Measurements from ENCODE around the gene TNFRSF14. TPM values are rescaled to one million over a fixed set of nuclear protein-coding genes. Genes with fewer than 3 reads are reported as not detected.

Gene TNFRSF14
- total and polyA plus RNA-seq, 2 experiments from 2014 or later, result 0.24 to 0.75 TPM

DNA sequence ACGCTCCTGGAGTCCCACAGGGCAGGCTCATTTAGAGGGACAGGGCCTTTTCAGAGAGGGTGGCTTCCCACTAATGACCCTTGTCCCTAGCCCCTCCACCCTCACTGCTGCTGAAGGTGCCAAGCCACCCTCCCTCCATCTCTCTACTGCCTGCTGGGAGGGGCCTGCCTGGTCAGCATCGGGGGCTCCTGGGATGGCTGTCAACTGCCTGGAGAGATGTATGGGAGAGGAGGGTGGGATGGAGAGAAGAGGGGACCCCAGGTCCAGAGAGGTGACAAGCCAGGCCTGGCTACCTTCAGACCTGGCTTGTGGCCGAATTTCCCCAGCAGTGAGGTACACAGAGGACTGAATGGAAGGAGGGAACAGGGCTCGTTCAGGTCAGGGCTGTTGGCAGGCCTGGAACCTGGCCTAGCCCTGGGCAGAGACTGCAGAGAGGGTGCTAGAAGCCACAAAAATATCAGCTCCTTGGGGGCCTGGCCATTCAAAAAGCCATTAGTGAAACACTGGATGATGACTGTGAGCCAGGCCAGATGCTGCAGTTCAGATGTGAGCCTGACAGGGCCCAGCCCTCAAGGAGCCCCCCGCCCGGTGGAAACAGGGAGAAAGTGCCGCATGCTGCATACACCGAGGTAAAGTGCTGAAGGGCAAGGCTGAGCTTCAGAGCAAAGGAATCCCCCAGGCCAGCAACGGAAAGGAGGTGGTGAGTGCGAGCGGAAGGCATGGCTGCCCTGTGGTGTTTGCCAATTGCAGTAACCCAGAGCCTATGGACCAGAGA is 56.6 kb downstream of the TNFRSF14 start:
- H3K36me3 ChIP-seq, result no peaks in the 10 kb centered on the region
- no peaks in the 10 kb centered on the region for H3K27me3 ChIP-seq
- TF ChIP-seq, protein P1, sequence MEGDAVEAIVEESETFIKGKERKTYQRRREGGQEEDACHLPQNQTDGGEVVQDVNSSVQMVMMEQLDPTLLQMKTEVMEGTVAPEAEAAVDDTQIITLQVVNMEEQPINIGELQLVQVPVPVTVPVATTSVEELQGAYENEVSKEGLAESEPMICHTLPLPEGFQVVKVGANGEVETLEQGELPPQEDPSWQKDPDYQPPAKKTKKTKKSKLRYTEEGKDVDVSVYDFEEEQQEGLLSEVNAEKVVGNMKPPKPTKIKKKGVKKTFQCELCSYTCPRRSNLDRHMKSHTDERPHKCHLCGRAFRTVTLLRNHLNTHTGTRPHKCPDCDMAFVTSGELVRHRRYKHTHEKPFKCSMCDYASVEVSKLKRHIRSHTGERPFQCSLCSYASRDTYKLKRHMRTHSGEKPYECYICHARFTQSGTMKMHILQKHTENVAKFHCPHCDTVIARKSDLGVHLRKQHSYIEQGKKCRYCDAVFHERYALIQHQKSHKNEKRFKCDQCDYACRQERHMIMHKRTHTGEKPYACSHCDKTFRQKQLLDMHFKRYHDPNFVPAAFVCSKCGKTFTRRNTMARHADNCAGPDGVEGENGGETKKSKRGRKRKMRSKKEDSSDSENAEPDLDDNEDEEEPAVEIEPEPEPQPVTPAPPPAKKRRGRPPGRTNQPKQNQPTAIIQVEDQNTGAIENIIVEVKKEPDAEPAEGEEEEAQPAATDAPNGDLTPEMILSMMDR (IDR thresholded peaks at IDR 0.05; ENCODE audit: low read depth, low read length), result no peak
- H3K27ac ChIP-seq, result no peak overlapping the region
- no peaks in the 10 kb centered on the region for H3K9me3 ChIP-seq (ENCODE audit: low read depth)
- H3K4me1 ChIP-seq (ENCODE audit: low read depth), result no peaks in the 10 kb centered on the region
- H3K4me3 ChIP-seq, result no peak overlapping the region
- no peak for DNase-seq (ENCODE audit: low read depth in 1 of 2, low spot score in 1 of 2)

Other genes with a start within 250 kb of the TNFRSF14 start
- gene MORN1, start 164.8 kb upstream of the TNFRSF14 start, total RNA-seq, result 17.0 and 24.4 TPM in 2 replicates
- 10.8 and 20.7 TPM in 2 replicates for gene MORN1, start 164.8 kb upstream of the TNFRSF14 start, polyA plus RNA-seq
- 46.5 and 57.9 TPM in 2 replicates for gene RER1, start 164.5 kb upstream of the TNFRSF14 start, total RNA-seq
- 100 and 112 TPM in 2 replicates for gene RER1, start 164.5 kb upstream of the TNFRSF14 start, polyA plus RNA-seq
- 37.5 and 40.4 TPM in 2 replicates for gene PEX10, start 143.8 kb upstream of the TNFRSF14 start, total RNA-seq
- gene PEX10, start 143.8 kb upstream of the TNFRSF14 start, polyA plus RNA-seq, result 34.2 and 38.8 TPM in 2 replicates
- gene PLCH2, start 80.1 kb upstream of the TNFRSF14 start, total RNA-seq, result 0.33 and 0.53 TPM in 2 replicates
- gene PLCH2, start 80.1 kb upstream of the TNFRSF14 start, polyA plus RNA-seq, result 0.44 and 1.5 TPM in 2 replicates
- 62.7 and 63.2 TPM in 2 replicates for gene PANK4, start 29.8 kb upstream of the TNFRSF14 start, total RNA-seq
- 44.5 and 72.6 TPM in 2 replicates for gene PANK4, start 29.8 kb upstream of the TNFRSF14 start, polyA plus RNA-seq
- not detected in 2 replicates for gene HES5, start 26.1 kb upstream of the TNFRSF14 start, total RNA-seq
- not detected in 2 replicates for gene HES5, start 26.1 kb upstream of the TNFRSF14 start, polyA plus RNA-seq
- 53.0 and 55.8 TPM in 2 replicates for gene PRXL2B, start 30.4 kb downstream of the TNFRSF14 start, total RNA-seq
- 59.5 and 59.7 TPM in 2 replicates for gene PRXL2B, start 30.4 kb downstream of the TNFRSF14 start, polyA plus RNA-seq
- gene MMEL1, start 76.6 kb downstream of the TNFRSF14 start, total RNA-seq, result not detected in 2 replicates
- gene MMEL1, start 76.6 kb downstream of the TNFRSF14 start, polyA plus RNA-seq, result not detected in 2 replicates
- not detected in 2 replicates for gene TTC34, start 245.3 kb downstream of the TNFRSF14 start, total RNA-seq
- not detected in 2 replicates for gene TTC34, start 245.3 kb downstream of the TNFRSF14 start, polyA plus RNA-seq